Epidermal melanocyte (primary cell): ENCODE results near the gene NBPF11.
"Not testable (repeated sequence)": the region's sequence is repeated elsewhere in the genome, so short reads cannot be mapped to it uniquely, and the experiment has no call there.

Experiments used
- DNase-seq: peaks from one replicate; pipeline ENCODE4 v3.0.0; 2011; ENCODE audit warnings: low spot score; ENCODE audit not compliant: insufficient read length

Gene NBPF11

DNA sequence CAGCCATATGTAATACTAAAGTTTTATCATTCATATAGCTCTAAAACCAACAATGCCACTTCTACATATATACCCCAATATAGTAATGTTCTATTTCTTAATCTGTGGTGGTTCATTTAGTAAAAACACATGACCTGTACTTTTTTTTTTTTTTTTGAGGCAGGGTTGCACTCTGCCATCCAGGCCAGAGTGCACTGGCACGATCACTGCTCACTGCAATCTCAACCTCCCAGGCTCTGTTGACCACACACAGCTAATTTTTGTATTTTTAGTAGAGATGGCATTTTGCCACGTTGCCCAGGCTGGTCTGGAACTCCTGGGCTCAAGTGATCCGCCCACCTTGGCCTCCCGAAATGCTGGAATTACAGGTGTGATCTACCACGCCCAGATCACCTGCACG, 2.1 kb downstream of the NBPF11 start:
- DNase-seq, result not testable (repeated sequence)

DNA sequence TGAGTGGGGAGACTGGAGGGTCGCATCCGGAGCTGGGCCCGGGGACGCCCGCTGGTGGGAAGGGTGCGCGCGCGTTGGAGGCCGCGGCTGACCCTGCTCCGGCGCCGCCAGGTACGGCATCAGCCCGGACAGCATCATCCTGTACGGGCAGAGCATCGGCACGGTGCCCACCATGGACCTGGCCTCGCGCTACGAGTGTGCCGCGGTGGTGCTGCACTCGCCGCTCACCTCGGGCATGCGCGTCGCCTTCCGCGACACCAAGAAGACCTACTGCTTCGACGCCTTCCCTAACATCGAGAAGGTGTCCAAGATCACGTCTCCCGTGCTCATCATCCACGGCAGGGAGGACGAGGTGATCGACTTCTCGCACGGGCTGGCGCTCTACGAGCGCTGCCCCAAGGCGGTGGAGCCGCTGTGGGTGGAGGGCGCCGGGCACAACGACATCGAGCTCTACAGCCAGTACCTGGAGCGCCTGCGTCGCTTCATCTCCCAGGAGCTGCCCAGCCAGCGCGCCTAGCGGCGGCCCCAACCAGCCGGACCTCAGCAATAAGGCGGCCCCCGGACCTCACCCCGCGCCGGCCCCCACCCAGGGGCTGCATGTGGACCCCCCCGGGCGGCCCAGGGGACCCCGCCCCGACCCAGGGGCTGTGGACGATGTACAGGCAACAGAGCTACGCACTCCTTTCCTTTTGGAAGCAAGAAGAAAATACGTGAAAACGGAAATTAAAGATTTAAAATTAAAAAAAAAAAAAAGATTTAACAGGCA, 2.8 kb downstream of the NBPF11 start:
- DNase-seq, result not testable (repeated sequence)

DNA sequence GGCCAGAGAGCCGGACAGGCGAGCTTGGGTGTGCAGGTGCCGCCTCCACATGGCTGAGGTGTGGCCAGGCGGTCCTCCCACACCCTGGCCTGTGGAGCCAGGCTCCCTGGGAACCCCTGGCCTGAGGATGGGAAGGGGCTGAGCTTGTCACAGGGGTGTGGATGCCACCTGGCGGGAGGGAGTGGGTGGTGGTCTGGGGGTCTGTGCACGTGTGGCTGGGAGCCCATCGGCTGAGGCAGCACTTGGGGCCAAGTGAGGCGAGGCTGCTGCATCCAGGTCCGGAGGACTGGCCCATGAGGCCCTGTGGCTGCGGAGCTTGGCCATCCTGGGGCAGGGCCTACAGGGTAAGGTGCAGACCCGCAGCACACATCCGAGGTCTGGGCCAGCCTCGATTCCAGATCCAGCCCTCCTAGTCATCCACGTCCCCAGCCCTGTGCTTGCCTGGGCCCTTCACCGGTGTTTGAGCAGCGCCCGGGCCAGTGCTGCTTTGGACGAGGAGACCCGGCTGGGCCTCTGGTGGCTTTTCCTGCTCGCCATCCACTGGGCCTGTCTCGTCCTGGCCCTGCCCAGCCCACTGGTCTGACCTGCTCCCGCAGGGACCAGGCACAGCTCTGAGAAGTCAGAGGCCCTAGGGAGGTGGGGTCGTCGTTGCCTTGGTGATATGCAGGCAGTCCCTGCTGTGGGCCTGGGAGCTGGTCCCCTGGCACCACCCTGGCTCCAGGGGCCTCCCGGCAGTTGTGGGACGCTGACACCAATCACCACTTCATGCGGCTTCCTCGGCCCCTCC, 4.8 kb downstream of the NBPF11 start:
- not testable (repeated sequence) for DNase-seq

DNA sequence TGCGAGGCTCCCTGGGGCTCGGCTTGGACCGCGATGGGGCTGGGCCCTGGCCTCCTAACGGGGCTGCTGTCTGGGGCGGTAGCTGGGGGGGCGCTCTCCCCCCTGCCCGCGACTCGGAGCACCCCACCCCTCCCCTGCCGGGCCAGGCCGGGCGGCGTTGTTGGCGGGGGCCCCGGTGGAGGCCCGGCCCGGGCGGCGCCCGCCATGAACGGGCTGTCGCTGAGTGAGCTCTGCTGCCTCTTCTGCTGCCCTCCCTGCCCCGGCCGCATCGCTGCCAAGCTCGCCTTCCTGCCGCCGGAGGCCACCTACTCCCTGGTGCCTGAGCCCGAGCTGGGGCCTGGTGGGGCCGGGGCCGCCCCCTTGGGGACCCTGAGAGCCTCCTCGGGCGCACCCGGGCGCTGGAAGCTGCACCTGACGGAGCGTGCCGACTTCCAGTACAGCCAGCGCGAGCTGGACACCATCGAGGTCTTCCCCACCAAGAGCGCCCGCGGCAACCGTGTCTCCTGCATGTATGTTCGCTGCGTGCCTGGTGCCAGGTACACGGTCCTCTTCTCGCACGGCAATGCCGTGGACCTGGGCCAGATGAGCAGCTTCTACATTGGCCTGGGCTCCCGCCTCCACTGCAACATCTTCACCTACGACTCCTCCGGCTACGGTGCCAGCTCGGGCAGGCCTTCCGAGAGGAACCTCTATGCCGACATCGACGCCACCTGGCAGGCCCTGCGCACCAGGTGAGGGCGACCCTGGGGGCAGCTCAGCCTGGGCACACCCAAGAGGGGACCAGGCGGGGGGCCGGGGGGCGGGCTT, 5.7 kb downstream of the NBPF11 start:
- not testable (repeated sequence) for DNase-seq

DNA sequence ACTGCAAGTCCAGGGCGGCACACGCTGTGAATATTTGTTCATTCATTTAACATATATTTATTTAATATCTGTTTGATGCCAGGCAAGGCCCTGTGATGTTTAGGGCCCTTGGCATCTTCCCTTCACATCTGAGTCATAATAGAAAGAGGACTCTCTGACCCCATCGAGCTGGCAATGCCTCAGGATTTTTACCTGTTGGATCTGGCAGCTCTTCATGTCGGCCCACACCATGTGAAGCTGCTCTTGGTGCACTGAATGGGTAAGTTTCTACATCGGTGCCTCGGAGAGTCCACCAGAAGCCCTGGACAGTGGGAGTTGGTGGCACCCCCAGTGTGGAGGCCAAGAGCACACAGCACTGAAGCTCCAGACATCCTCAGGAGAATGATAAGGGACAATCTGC, 8.9 kb downstream of the NBPF11 start:
- DNase-seq, result not testable (repeated sequence)

DNA sequence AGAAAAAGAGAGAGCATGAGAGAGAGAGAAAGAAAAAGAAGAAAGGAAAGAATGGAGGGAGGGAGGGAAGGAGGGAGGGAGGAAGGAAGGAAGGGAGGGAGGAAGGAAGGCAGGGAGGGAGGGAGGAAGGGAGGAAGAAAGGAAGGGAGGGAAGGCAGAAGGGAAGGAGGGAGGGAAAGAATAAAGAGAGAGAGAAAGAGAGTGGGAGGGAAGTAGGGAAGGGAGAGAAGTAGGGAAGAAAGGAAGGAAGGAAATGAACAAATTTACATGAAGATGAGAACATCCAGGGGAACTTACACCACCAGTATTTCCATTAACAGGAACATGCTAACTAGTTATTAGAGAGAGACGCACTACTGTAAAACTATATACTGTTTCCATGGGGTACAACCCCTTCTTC, 10.1 kb downstream of the NBPF11 start:
- not testable (repeated sequence) for DNase-seq

DNA sequence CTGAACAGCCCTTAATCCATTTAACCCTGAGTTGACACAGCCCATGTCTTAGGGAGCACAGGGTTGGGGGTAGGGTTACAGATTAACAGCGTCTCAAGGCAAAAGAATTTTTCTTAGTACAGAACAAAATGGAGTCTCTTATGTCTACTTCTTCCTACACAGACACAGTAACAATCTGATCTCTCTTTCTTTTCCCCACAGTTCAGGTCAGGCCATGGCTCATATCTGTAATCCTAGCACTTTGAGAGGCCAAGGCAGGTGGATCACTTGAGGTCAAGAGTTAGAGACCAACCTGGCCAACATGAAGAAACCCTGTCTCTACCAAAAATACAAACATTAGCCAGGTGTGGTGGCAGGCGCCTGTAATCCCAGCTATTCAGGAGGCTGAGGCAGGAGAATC, 13.5 kb downstream of the NBPF11 start:
- not testable (repeated sequence) for DNase-seq

DNA sequence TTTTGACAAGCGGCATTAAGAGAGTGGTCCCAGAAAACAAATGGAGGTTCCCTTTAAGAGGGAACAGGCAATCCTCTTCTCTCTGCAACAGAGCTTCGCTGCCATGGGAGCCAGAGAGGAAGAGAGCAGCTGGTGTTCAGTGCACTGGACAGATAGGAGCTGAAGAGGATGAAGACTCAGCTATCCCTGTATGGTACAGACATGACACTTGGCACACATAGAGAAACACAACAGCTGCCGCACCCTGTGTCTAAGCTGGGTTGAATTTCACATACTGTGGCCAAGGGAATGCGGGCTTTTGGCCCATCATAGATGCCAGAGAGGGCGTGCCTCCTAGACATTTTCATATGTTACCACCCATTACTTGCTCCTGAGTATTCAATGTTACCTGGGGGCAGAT, 29.7 kb downstream of the NBPF11 start:
- DNase-seq, result not testable (repeated sequence)

DNA sequence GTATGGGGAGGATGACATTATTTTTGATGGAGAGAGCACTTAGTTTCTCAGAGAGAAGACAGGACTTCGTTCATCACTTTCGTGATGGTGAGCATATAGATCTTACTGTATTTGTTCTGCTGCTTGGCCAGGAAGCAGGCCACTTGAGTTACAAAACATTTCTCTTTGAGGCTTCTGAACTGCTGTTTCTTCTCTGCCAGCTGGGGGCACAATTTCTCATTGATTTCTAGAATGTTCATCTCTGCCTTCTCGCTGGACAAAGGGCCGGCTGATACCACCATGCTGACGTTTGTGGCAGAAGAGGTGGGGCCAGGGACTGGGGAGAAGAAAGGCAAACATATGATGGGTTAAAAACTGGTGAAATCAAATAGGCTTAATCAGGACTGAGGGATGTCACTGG, 31.7 kb downstream of the NBPF11 start:
- not testable (repeated sequence) for DNase-seq

DNA sequence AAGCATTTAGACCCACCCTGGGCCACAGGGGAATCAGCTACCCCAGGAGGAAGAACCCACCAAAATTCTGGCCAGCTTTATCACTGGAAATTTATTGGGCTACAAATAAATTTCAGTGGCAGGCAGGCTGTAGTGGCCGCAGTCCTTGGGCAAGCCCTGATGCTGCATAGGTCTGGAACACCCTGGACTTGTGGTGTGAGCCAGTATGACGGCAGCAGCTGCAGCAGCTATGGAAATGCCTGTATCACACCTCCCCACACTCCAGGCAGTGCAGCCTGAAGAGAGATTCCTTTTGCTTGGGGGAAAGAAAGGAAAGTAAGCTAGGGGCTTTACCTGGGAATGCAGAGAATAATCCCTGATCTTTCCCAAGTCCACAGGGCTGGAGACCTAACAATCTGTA, 56.3 kb downstream of the NBPF11 start:
- not testable (repeated sequence) for DNase-seq

DNA sequence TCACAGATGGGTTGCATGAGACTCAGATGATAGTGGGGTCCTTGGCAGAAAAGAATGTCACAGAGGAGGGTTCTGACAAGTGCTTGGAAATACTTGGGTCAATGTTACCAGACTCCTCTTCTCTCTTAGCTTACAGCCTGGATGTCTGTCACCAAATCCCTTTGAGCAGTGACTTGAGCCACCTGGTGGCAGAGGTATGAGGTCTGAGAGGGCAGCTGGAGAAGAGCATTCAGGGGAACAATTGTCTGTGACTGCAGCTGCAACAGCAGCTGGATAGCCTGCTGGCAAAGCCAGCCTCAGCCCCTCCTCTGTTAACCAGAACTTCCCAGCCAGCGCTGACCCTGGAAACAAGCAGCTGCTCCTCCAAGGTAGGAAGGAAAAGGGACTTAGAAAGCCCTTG, 65.9 kb downstream of the NBPF11 start:
- DNase-seq, result not testable (repeated sequence)

DNA sequence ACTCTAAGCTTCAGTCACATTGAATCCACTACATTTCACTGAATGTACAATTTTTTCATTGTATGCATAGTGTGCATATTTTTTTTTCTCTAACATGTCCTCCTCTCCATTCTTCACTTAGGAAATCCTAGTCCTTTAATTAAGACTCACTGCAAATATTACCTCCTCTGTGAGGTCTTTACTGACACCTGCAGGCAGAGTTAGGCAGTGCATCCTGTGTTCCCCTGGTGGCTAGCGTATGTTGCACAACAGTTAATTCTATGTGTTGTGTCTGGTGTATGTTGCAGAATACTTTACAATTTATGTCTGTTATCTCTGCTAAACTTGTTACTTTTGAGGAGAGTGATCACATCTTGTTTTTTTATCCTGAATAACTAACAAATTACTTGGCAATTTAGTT, 70.9 kb downstream of the NBPF11 start:
- not testable (repeated sequence) for DNase-seq

DNA sequence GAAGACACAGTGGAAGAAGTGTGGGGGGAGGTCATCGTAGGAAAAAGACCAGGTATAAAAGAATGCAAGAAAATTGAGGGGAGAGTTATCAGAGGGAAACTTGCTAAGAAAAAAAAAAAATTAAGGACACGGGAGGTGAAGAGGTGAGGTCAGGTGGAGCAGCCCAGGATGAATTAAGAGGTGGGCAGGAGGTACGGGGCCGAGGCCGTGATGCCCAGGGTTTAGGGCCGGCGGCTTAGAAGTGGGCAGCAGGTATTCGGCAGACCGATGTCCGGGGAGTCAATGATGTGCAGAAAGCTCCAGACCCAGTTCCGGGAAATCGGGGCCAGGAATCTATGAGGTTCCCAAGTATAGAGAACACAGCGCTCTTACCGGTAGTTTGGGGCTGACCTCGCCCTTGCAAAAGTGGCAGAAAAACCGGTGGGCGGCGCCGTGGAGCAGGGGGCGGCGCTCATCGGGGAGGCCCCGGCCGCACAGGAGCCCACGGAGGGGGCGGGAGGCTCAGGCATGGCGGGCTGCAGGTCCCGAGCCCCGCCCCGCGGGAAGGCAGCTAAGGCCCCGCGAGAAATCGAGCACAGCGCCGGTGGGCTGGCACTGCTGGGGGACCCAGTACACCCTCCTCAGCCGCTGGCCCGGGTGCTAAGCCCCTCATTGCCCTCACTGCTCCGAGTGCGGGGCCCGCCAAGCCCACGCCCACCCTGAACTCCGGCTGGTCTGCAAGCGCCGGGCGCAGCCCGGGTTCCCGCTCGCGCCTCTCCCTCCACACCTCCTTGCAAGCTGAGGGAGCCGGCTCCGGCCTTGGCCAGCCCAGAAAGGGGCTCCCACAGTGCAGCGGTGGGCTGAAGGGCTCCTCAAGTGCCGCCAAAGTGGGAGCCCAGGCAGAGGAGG, 73.2 kb downstream of the NBPF11 start:
- DNase-seq, result not testable (repeated sequence)

DNA sequence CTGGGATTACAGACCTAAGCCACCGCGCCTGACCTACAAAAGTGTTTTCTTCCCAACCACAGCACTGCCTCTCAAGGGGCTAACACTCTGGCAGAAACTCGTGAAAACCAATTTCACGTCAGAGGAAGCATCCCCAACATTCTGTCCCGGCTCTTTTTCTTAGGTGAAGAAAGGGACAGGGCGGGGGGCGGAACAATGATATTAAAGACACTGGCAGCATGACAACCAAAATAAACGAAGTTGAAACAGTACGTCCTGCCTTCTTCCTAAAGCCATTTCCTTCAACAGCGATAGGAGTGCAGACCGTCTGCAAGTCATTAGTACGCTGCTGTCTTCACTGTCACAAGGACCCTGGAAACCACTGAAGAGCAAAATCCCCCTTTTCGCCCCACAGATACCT, 74.0 kb downstream of the NBPF11 start:
- DNase-seq, result not testable (repeated sequence)

DNA sequence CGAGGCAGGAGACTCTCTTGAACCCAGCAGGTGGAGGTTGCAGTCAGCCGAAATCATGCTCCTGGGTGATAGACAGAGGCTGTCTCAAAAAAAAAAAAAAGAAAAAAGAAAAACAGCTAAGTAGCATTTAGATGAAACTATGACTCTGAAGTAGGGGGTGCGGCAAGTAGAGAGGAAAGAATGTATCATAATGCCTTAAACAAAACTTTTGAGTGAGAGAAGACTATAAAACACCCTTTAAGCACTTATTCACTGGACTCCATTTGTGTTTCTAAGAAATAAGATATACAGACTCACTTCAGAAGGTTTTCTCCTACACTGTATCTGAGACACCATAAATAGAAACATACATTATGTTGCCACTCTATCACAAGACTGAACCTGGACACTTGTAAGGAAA, 74.6 kb downstream of the NBPF11 start:
- not testable (repeated sequence) for DNase-seq

DNA sequence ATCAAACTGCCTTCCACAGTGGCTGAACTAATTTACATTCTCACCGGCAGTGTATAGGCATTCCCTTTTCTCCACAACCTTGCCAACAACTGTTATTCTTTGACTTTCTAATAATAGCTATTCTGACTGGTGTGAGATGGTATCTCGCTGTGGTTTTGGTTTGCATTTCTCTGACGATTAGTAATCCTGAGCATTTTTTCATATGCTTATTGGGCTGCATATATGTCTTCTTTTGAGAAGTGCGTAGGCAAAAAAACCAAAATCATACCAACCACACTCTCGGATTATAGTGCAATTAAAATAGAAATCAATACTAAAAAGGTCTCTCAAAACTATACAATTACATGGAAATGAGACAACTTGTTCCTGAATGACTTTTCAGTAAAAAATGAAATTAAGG, 78.7 kb downstream of the NBPF11 start:
- DNase-seq, result not testable (repeated sequence)

DNA sequence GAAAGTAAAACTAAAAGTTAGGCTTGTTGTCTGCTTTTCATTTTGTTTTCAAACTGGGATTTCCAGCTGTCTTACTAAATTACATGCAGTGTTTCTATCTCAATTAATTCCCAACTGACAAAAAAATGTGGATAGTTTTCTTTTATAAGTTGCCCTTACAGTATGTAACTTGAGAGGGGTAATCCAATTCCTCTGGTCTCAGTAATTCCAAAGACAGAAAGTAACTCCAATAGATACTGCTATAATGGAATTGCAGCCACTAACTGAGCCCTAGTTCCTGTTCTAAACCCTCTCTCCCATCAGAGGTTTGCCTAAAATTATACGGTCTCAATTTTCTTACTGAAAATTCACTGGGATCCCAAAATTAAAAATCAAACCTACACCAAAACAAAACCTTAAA, 83.5 kb downstream of the NBPF11 start:
- DNase-seq, result not testable (repeated sequence)

DNA sequence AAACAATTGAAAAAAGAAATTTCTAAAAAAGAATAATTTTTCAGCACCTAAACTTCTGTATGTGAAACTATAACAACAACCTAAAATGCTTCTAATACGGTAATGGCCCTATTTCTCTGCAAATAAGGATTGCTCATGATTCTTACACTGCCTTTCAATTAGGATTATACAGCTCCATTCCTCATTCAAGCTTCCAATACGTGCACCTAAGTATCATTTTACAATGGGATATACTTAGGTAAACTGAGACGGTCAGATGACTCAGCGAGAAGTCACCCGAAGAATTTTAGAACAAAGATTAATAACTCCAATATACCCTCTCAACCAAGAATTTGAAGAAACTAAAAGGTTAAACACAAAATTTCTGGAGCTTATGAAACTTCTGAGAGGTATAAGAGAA, 83.9 kb downstream of the NBPF11 start:
- not testable (repeated sequence) for DNase-seq

DNA sequence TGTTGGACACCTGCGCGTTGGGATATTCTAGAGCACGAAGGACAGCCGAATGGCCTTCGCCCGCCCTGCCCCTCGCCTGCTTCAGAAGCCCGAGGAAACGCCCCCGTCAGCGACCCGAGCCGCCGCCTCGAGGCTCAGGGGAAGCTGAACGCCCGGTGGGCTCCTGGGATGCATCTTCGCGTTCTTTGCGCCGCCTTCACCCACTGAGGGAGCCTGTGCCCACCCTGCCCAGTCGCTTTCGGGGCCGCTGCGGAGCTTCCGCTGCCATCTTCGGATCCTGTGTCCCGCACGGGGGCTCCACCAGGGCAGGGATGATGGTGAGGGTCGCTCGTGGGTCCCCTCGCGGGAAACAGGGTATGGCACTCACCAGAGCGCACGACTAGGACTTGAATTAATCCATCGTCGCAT, 91.8 kb downstream of the NBPF11 start:
- DNase-seq, result not testable (repeated sequence)

DNA sequence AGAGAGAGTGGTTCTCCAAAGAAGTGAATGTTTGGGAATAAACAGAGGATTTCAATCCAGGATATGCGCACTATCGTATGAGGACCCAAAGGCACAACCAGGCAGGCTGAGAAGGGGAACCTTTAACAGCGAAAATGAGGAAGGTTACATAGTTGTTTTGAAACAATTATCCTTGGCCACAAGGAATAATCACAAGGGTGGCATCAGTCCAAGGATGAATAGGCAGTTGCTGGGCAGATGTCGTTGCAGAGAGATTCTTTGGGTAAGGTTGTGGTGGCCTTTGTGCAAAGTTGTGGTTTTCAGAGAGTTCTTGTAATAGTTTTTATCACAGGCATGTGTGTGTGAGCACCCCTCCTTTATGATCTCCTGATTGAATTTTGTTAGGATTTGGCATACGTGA, 94.7 kb downstream of the NBPF11 start:
- DNase-seq, result not testable (repeated sequence)
